Activated T-cell treated with anti-CD3 and anti-CD28 coated beads, Interleukin-2, amount 50 U/mL, for 72 hours (primary cell): Measurements from ENCODE around the gene ACADVL. TPM values are rescaled to one million over a fixed set of nuclear protein-coding genes. Genes with fewer than 3 reads are reported as not detected.
"Not testable (repeated sequence)": the region's sequence is repeated elsewhere in the genome, so short reads cannot be mapped to it uniquely, and the experiment has no call there.

Experiments
- ATAC-seq, 2 donors: fragments of 150-1000 bp; cut with Tn5 transposase; replicated peaks in 1 of 2; 2 replicates each; pipeline ENCODE4 v1.10.0; 2021; ENCODE audit warnings: moderate library complexity in 2 of 2, mild to moderate bottlenecking in 1 of 2
- DNase-seq, 2 donors: peaks; one replicate each; pipeline ENCODE4 v3.0.0; 2021 to 2022; ENCODE audit warnings: mixed read lengths in 1 of 2
- H3K27ac Mint-ChIP-seq: one replicate; pipeline ENCODE4 v1.8.0; 2022; ENCODE audit warnings: mild to moderate bottlenecking, moderate library complexity, mixed read lengths
- H3K27me3 Mint-ChIP-seq: one replicate; pipeline ENCODE4 v1.8.0; 2022; ENCODE audit warnings: low read depth, mixed read lengths
- H3K36me3 Mint-ChIP-seq, 2 donors: one replicate each; pipeline ENCODE4 v1.8.0; 2022; ENCODE audit warnings: mixed read lengths in 2 of 2, mild to moderate bottlenecking in 1 of 2; ENCODE audit not compliant: insufficient read depth in 2 of 2
- H3K4me1 Mint-ChIP-seq: one replicate; pipeline ENCODE4 v1.8.0; 2022; ENCODE audit warnings: low read depth, mixed read lengths
- H3K4me3 Mint-ChIP-seq, 2 donors: one replicate each; pipeline ENCODE4 v1.8.0; 2022; ENCODE audit warnings: mild to moderate bottlenecking in 2 of 2, mixed read lengths in 2 of 2, moderate library complexity in 2 of 2
- H3K9me3 Mint-ChIP-seq, 2 donors: one replicate each; pipeline ENCODE4 v1.8.0; 2022; ENCODE audit warnings: mixed read lengths in 2 of 2
- total RNA-seq, 2 donors: library from RNA; stranded (reverse); gene quantifications; one replicate each; pipeline ENCODE4 v1.2.3, GENCODE V29; 2022

The ACADVL gene
- total RNA-seq, 2 donors from 2014 or later: 335 to 386 TPM

- Mint-ChIP-seq H3K36me3 (no peaks in the 10 kb centered on the region), H3K9me3 (no peaks in the 10 kb centered on the region), H3K4me1 (peaks cover 12% of the 10 kb centered on the region), H3K27ac (no peak within 1 kb of the TSS), H3K4me3 (peak within 1 kb of the TSS; percentile 77 to 82), H3K27me3 (peaks cover 11% of the 10 kb centered on the region)
- no peak for ATAC-seq
- no peak for DNase-seq
Observed at GRCh38 chr17:7179317-7180254, 40.2 kb upstream of the ACADVL start, which contains the start of gene ASGR1. Gene ASGR1, minus strand, starts transcription at chr17:7179370. Its CDS starts 807 bp downstream, at chr17:7178563.

GRCh38 chr17:7182101-7182500 is 37.6 kb upstream of the ACADVL start:
- not testable (repeated sequence) for H3K4me3 Mint-ChIP-seq, H3K36me3 Mint-ChIP-seq, H3K27ac Mint-ChIP-seq, ATAC-seq, H3K9me3 Mint-ChIP-seq, DNase-seq
- Mint-ChIP-seq H3K27me3 (peaks cover 11% of the 10 kb centered on the region), H3K4me1 (peaks cover 12% of the 10 kb centered on the region)

GRCh38 chr17:7183433-7184090 is 36.2 kb upstream of the ACADVL start:
- H3K9me3 Mint-ChIP-seq: no peaks in the 10 kb centered on the region
- no peaks in the 10 kb centered on the region for H3K4me1 Mint-ChIP-seq
- DNase-seq (no peak), ATAC-seq (no peak)
- no peak overlapping the region for H3K4me3 Mint-ChIP-seq
- H3K36me3 Mint-ChIP-seq: no peaks in the 10 kb centered on the region
- no peak overlapping the region for H3K27ac Mint-ChIP-seq
- no peaks in the 10 kb centered on the region for H3K27me3 Mint-ChIP-seq

GRCh38 chr17:7184091-7184488 is 35.6 kb upstream of the ACADVL start:
- DNase-seq (no peak), ATAC-seq (no peak)
- H3K4me1 Mint-ChIP-seq: no peaks in the 10 kb centered on the region

GRCh38 chr17:7184647-7185046 is 35.1 kb upstream of the ACADVL start:
- H3K27ac Mint-ChIP-seq: no peak overlapping the region
- ATAC-seq (no peak), DNase-seq (no peak)
- no peaks in the 10 kb centered on the region for H3K27me3 Mint-ChIP-seq
- no peaks in the 10 kb centered on the region for H3K4me1 Mint-ChIP-seq
- no peak overlapping the region for H3K4me3 Mint-ChIP-seq
- H3K36me3 Mint-ChIP-seq: no peaks in the 10 kb centered on the region
- H3K9me3 Mint-ChIP-seq: no peaks in the 10 kb centered on the region

More at GRCh38 chr17:7184091-7184488, 35.6 kb upstream of the ACADVL start:
- no peak overlapping the region for H3K4me3 Mint-ChIP-seq
- no peak overlapping the region for H3K27ac Mint-ChIP-seq
- H3K36me3 Mint-ChIP-seq: no peaks in the 10 kb centered on the region
- H3K27me3 Mint-ChIP-seq: no peaks in the 10 kb centered on the region
- H3K9me3 Mint-ChIP-seq: no peaks in the 10 kb centered on the region

- no peaks in the 10 kb centered on the region for H3K27me3 Mint-ChIP-seq
- DNase-seq: no peak
- H3K27ac Mint-ChIP-seq: no peak overlapping the region
- ATAC-seq: no peak
- no peaks in the 10 kb centered on the region for H3K9me3 Mint-ChIP-seq
- no peak overlapping the region for H3K4me3 Mint-ChIP-seq
- no peaks in the 10 kb centered on the region for H3K36me3 Mint-ChIP-seq
- no peaks in the 10 kb centered on the region for H3K4me1 Mint-ChIP-seq
Observed at GRCh38 chr17:7186241-7186640, 33.5 kb upstream of the ACADVL start.

GRCh38 chr17:7190276-7190917 is 29.3 kb upstream of the ACADVL start:
- Mint-ChIP-seq H3K27ac (no peak overlapping the region), H3K4me1 (no peaks in the 10 kb centered on the region), H3K9me3 (no peaks in the 10 kb centered on the region), H3K36me3 (peaks cover 0 to 3% of the 10 kb centered on the region in 2 donors), H3K4me3 (no peak overlapping the region), H3K27me3 (no peaks in the 10 kb centered on the region)
- ATAC-seq (no peak), DNase-seq (no peak)

- H3K27me3 Mint-ChIP-seq: no peaks in the 10 kb centered on the region
- ATAC-seq: no peak
- H3K4me3 Mint-ChIP-seq: no peak overlapping the region
- H3K27ac Mint-ChIP-seq: no peak overlapping the region
- H3K9me3 Mint-ChIP-seq: no peaks in the 10 kb centered on the region
- no peaks in the 10 kb centered on the region for H3K4me1 Mint-ChIP-seq
- DNase-seq: no peak
- H3K36me3 Mint-ChIP-seq: peaks cover 0 to 3% of the 10 kb centered on the region in 2 donors
Observed at GRCh38 chr17:7191069-7191468, 28.7 kb upstream of the ACADVL start.

- Mint-ChIP-seq H3K4me1 (no peaks in the 10 kb centered on the region), H3K36me3 (peaks cover 0 to 3% of the 10 kb centered on the region in 2 donors), H3K27me3 (no peaks in the 10 kb centered on the region), H3K9me3 (no peaks in the 10 kb centered on the region), H3K4me3 (no peak overlapping the region), H3K27ac (no peak overlapping the region)
- DNase-seq: no peak
- ATAC-seq: no peak
Observed at GRCh38 chr17:7191571-7192270, 28.0 kb upstream of the ACADVL start.

- no peak for ATAC-seq
- no peak for DNase-seq
- H3K27ac Mint-ChIP-seq: no peak overlapping the region
Observed at GRCh38 chr17:7192271-7192937, 27.3 kb upstream of the ACADVL start.

GRCh38 chr17:7195971-7196370 is 23.8 kb upstream of the ACADVL start:
- DNase-seq: no peak
- Mint-ChIP-seq H3K4me1 (no peaks in the 10 kb centered on the region), H3K27ac (no peak overlapping the region), H3K27me3 (no peaks in the 10 kb centered on the region), H3K9me3 (no peaks in the 10 kb centered on the region), H3K4me3 (no peak overlapping the region), H3K36me3 (peaks cover 0 to 3% of the 10 kb centered on the region in 2 donors)
- no peak for ATAC-seq

More at GRCh38 chr17:7192271-7192937, 27.3 kb upstream of the ACADVL start:
- H3K4me1 Mint-ChIP-seq: no peaks in the 10 kb centered on the region
- no peaks in the 10 kb centered on the region for H3K27me3 Mint-ChIP-seq
- no peaks in the 10 kb centered on the region for H3K9me3 Mint-ChIP-seq
- peaks cover 0 to 3% of the 10 kb centered on the region in 2 donors for H3K36me3 Mint-ChIP-seq
- H3K4me3 Mint-ChIP-seq: no peak overlapping the region

- Mint-ChIP-seq H3K9me3 (no peaks in the 10 kb centered on the region), H3K27me3 (no peaks in the 10 kb centered on the region), H3K4me1 (no peaks in the 10 kb centered on the region), H3K4me3 (no peak overlapping the region), H3K36me3 (peaks cover 0 to 3% of the 10 kb centered on the region in 2 donors), H3K27ac (no peak overlapping the region)
- no peak for DNase-seq
- no peak for ATAC-seq
Observed at GRCh38 chr17:7196651-7197401, 22.9 kb upstream of the ACADVL start.
